Neuron (in vitro differentiated cells): ENCODE data around the gene NELFCD.

Source experiments
- H2AFZ ChIP-seq: one replicate; pipeline ENCODE4 v1.6.1; 2013; ENCODE audit warnings: low read depth, mild to moderate bottlenecking, inconsistent platforms, low read length, moderate library complexity
- H3K27me3 ChIP-seq: one replicate; pipeline ENCODE4 v1.6.1; 2013; ENCODE audit warnings: low read length; ENCODE audit not compliant: insufficient read depth
- H3K36me3 ChIP-seq: one replicate; pipeline ENCODE4 v1.6.1; 2013; ENCODE audit warnings: low read length; ENCODE audit not compliant: insufficient read depth
- H3K4me1 ChIP-seq: one replicate; pipeline ENCODE4 v1.6.1; 2013; ENCODE audit warnings: low read length; ENCODE audit not compliant: insufficient read depth
- H3K4me3 ChIP-seq: 2 replicates; pipeline ENCODE4 v1.5.1; 2013; ENCODE audit warnings: mild to moderate bottlenecking, low read length, moderate library complexity
- H3K9me3 ChIP-seq: one replicate; pipeline ENCODE4 v1.6.1; 2013; ENCODE audit warnings: low read length

Gene NELFCD

GRCh38 chr20:58990651-58991445 lies 9.8 kb downstream of the NELFCD start:
- H3K4me3 ChIP-seq = no peak overlapping the region
- no peaks in the 10 kb centered on the region for H3K9me3 ChIP-seq
- no peaks in the 10 kb centered on the region for H3K27me3 ChIP-seq
- no peaks in the 10 kb centered on the region for H3K4me1 ChIP-seq
- no peak overlapping the region for H2AFZ ChIP-seq
- H3K36me3 ChIP-seq = peaks cover 92% of the 10 kb centered on the region

DNA sequence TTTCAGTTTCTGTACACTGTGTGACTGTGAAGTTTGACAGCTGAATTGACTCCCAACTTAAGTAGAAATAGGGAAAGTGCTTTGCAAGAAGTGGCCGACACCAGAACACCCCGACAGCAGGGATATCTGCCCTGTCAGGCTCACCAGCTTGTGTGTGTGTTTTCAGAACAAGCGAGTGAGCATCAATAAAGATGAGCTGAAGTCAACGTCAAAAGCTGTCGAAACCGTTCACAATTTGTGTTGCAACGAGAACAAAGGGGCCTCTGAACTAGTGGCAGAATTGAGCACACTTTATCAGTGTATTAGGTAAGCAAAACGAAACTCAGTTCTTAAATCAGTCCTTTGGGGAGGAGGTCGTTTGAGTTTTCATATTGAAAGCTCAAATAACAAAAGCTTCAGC lies 10.7 kb downstream of the NELFCD start:
- no peaks in the 10 kb centered on the region for H3K4me1 ChIP-seq
- peaks cover 86% of the 10 kb centered on the region for H3K36me3 ChIP-seq
- no peaks in the 10 kb centered on the region for H3K9me3 ChIP-seq
- H2AFZ ChIP-seq = no peak overlapping the region
- H3K4me3 ChIP-seq = no peak overlapping the region
- H3K27me3 ChIP-seq = no peaks in the 10 kb centered on the region

DNA sequence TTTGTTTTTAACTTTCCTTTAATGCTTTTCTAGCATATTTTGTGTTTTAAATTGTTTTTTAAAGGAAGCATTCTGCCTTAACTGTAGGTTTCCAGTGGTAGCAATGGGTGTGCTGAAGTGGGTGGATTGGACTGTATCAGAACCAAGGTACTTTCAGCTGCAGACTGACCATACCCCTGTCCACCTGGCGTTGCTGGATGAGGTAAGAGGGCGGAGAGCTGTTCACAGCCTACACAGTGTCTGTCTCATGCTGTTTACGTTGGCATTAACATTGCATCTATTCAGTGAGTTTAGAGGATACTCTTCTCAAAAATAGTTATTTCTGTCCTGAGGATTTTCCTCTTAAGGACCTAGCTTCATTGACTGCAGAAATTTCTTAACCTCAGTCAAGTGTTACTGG lies 11.9 kb downstream of the NELFCD start:
- H3K9me3 ChIP-seq = no peaks in the 10 kb centered on the region
- H3K36me3 ChIP-seq = peaks cover 74% of the 10 kb centered on the region

GRCh38 chr20:58993332-58994248 lies 12.5 kb downstream of the NELFCD start:
- no peaks in the 10 kb centered on the region for H3K27me3 ChIP-seq
- H3K9me3 ChIP-seq = no peaks in the 10 kb centered on the region
- no peak overlapping the region for H2AFZ ChIP-seq
- no peaks in the 10 kb centered on the region for H3K4me1 ChIP-seq
- peaks cover 67% of the 10 kb centered on the region for H3K36me3 ChIP-seq
- no peak overlapping the region for H3K4me3 ChIP-seq

More for the DNA sequence above, 11.9 kb downstream of the NELFCD start:
- H2AFZ ChIP-seq = no peak overlapping the region
- no peaks in the 10 kb centered on the region for H3K4me1 ChIP-seq
- H3K27me3 ChIP-seq = no peaks in the 10 kb centered on the region
- no peak overlapping the region for H3K4me3 ChIP-seq

- no peaks in the 10 kb centered on the region for H3K9me3 ChIP-seq
- no peaks in the 10 kb centered on the region for H3K4me1 ChIP-seq
- H3K27me3 ChIP-seq = no peaks in the 10 kb centered on the region
- no peak overlapping the region for H2AFZ ChIP-seq
- no peak overlapping the region for H3K4me3 ChIP-seq
- peaks cover 57% of the 10 kb centered on the region for H3K36me3 ChIP-seq
Measured at GRCh38 chr20:58994390-58995159, 13.5 kb downstream of the NELFCD start.

DNA sequence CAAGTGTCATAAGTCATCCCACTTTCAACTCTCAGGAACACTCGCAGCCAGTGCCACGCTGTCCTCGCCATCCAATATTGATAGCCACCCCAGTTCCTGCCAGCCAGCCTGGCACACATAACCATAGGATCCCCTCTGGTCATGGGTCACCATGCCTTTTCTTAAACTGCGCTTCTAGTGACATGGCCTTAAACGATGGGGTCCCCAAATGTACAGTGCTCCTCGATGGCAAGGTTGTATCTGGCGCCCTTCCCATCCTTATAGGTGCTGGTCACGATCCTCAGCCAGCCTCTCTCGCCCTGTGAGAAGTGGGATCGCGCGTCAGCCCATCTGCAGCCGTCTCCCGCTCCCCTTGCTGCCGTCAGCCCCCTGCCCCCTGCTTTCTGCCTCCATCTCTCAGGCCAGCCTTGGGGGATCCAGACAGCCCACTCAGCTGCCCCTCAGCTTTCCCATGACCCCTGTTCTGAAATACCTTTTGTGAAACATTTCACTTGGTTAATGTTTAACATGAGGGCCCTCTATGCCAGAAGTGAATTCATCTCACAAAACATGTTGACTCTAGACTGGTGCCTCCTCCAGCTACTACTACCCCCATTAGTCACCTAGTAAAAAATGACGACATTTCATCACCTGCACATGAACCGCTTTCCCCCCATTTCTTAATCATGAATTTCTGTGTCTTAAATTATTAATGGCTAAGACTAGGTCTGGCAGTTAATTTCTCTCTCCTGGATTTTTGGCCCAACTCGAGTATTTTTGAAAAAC lies 14.6 kb downstream of the NELFCD start:
- peaks cover 50% of the 10 kb centered on the region for H3K36me3 ChIP-seq
- no peak overlapping the region for H2AFZ ChIP-seq

DNA sequence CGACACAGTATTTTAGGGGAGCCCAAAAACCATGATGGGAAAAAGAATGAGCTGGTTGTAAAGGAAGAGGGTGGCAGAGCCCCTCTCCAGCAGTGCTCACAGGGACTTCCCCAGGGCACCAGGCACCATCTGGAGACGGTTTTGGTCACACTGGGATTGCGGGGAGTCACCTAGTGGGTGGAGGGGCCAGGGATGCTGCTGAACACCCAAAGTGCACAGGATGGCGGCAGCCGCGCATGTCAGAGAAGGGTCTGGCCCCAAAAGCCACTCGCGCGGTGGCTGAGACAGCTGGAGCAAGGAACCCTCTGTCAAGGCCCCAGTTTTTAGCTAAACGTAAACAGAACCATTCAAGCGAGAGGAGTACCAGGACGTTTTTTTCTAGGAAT lies 15.2 kb downstream of the NELFCD start:
- no peak overlapping the region for H2AFZ ChIP-seq
- H3K4me3 ChIP-seq = no peak overlapping the region
- H3K4me1 ChIP-seq = no peaks in the 10 kb centered on the region
- H3K9me3 ChIP-seq = no peaks in the 10 kb centered on the region
- H3K27me3 ChIP-seq = no peaks in the 10 kb centered on the region
- peaks cover 44% of the 10 kb centered on the region for H3K36me3 ChIP-seq

More for the DNA sequence above, 14.6 kb downstream of the NELFCD start:
- H3K4me3 ChIP-seq = no peak overlapping the region
- H3K9me3 ChIP-seq = no peaks in the 10 kb centered on the region
- H3K27me3 ChIP-seq = no peaks in the 10 kb centered on the region
- no peaks in the 10 kb centered on the region for H3K4me1 ChIP-seq

- Histone ChIP-seq H3K9me3 (no peaks in the 10 kb centered on the region), H2AFZ (no peak overlapping the region), H3K4me1 (peaks cover 7% of the 10 kb centered on the region), H3K27me3 (no peaks in the 10 kb centered on the region), H3K36me3 (peaks cover 34% of the 10 kb centered on the region), H3K4me3 (no peak overlapping the region)
Measured at GRCh38 chr20:58997141-58997770, 16.2 kb downstream of the NELFCD start.

DNA sequence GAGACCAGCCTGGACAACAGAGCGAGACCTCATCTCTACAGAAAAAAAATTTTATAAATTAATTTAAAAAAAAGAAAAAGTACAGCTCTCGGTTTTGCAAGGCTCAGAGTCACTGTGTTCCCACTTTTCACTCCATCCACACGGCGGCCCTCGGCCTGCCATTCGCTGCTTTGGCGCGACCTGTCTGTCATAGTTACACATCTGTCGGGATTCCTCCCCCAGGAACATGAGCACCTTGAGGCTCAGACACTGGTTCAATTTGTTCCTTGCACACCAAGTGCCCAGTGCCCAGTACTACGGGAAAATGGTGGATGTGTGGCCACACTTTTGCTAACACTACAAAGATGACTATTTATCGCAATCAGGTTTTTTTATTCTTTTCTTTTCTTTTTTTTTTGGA lies 17.6 kb downstream of the NELFCD start:
- Histone ChIP-seq H3K36me3 (peaks cover 20% of the 10 kb centered on the region), H3K9me3 (no peaks in the 10 kb centered on the region), H3K4me3 (no peak overlapping the region), H2AFZ (no peak overlapping the region), H3K27me3 (no peaks in the 10 kb centered on the region), H3K4me1 (peaks cover 19% of the 10 kb centered on the region)

DNA sequence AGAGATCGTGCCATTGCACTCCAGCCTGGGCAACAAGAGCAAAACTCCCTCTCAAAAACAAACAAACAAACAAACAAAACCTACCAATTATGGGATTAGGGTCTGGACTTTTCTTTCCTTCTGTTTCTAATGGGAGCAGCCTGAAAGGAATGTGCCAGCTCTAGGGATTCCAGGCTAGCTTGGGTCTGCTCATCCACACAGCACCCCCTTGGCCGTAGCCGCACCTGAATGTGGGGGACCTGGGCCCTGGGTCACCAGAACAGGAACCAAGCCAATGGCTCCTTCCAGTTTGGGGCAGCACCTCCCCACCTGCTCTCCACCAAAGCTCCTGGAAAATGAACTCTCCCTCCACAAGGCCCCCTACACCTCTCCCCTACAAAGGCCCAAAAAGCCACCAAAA lies 19.3 kb downstream of the NELFCD start:
- peaks cover 19% of the 10 kb centered on the region for H3K4me1 ChIP-seq
- H3K9me3 ChIP-seq = no peaks in the 10 kb centered on the region
- no peak overlapping the region for H2AFZ ChIP-seq
- no peaks in the 10 kb centered on the region for H3K27me3 ChIP-seq
- peaks cover 6% of the 10 kb centered on the region for H3K36me3 ChIP-seq
- H3K4me3 ChIP-seq = no peak overlapping the region

DNA sequence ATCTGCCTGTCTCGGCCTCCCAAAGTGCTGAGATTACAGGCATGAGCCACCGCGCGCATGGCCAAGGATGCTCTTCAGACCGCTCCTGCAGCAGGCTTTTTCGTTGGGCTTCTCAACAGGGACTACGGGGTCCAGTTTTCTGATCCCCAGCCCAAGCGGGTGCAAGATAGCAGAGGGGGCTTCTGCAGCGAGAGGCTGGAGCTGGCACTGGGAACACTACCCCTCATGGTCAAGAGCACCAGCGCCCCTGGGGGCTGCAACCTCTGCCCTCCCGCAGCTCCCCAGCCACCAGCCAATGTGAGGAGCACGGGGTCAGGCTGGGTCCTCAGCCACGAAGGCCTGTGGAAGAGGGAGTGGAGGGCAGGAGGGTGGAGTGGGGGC lies 20.0 kb downstream of the NELFCD start:
- Histone ChIP-seq H3K36me3 (no peaks in the 10 kb centered on the region), H3K4me3 (no peak overlapping the region), H3K27me3 (no peaks in the 10 kb centered on the region), H3K9me3 (no peaks in the 10 kb centered on the region), H2AFZ (no peak overlapping the region), H3K4me1 (peaks cover 19% of the 10 kb centered on the region)
